Stromal cell of bone marrow (primary cell): ENCODE measurements around the gene ADCYAP1R1.

Experiments
- DNase-seq: peaks from one replicate; pipeline ENCODE4 v3.0.0-alpha.2; 2012; ENCODE audit warnings: low read depth

Gene ADCYAP1R1

DNA sequence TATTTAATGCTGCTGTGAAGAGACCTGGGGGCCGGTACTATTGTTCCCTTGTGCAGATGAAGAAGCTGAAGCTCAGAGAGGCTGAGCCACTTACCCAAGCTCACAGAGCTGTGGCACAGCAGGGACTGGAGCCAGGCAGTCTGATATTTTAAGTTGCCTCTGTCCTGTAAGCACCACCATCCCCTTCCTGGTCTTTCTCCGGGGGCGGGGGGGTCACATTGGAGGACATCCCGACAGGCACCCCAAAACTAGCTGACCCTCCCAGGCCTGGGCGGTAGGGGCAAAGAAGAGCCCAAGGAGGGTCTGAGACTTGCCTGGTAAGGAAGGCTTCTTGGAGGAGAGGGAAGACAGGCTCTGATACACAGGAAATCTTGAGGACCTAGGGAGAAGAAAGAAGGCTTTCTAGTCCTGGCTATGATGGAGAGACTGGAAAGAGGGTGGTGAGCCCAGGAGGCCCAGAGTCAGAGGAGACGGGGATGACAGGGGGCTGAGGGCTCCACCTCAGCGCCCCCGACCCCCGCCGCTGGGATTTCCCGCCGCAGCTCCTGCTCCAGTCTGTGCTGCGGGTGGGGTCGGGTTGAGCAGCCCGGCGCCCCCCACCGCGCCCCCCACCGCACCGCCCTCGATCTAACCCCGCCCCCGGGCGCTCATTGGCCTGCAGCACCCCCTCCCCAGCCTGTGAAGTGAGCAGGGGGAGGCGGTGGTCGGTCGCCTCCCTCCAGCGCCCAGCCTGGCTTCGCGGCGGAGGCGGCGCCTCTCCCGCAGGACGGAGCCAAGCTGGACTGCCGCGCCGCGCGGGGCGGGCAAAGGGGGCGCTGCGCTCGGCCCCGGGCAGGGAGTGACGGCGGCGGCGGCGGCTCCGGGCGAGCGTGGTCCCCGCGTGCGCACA, at the start of gene ADCYAP1R1:
Gene ADCYAP1R1, plus strand, starts transcription at position 711 of the 889 bp plus-strand sequence. CDS start 10,957 bp downstream, outside the sequence.
- DNase-seq = no peak

DNA sequence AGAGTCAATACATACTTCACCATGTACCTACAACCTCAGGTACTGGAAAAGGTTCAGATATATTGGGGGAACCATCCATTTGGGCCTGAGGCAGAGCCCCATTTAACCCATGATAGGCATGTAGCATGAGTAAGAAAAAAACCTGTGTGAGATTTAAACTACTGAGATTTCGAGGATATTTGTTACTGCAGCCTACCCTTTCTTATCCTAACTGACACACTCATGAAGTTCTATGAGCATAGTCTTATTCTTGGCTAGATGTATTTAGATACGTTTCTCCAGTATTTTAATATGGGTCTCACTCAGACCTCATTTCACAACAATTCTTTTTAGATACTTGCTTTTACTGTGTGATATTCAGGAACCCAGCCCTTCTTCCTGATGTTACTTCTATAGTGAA, 49.0 kb upstream of the ADCYAP1R1 start:
- no peak for DNase-seq

DNA sequence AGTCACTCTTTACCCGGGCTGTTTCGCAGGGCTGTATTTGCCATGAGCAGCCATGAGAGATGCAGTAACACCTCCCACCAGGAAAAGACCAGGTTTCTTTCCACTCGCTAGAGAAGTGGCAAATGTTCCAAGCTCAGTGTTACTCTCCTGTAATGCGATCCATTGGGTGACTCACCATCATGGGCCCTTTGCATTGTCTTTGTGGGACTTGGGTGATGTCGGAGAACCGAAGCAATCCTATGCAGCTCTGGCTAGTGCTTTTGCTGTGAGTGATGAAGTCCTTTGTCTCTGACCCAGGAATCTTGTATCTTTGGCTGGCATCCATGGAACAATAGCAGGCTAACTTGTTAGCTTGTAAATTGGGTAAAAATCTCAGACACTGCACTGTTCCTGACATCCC, 48.4 kb upstream of the ADCYAP1R1 start:
- no peak for DNase-seq

DNA sequence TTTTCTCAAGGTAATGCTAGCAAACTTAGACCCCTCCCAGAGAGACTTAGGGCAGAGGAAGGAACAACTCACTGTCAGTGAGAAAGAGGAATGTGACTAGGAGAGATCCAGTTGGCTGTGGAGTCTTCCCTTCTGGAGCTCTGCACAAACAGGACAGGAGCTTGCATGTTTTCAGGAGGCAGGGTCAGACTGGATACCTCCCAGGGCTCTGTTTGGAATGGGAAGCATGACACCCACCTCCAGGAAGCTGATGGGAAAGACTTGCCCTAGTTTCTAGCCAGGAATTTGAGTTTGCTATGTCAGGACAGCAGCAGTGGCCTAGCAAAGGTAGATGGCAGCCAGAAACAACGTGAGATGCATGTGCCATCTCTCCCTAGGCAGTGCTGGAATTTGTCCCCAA, 47.7 kb upstream of the ADCYAP1R1 start:
- no peak for DNase-seq

DNA sequence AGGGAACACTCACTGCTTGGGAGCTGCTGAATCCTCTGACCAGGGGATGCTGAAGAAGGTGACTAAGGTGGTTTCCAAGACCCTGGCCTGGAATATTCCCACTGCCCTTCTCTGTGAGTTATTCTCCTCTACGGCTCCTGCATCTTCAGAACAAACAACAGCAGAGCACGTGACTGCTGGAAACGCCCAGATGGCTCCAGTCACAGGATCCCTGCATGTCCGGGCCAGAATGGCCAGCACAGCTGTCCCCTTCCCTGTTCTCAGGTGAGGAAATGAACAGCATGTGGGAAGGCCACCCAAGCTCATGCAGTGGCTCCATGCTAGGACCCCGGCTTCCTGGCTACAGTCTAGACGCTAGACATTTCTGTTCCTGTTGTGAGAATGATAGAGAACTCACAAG, 45.3 kb upstream of the ADCYAP1R1 start:
- DNase-seq = no peak

DNA sequence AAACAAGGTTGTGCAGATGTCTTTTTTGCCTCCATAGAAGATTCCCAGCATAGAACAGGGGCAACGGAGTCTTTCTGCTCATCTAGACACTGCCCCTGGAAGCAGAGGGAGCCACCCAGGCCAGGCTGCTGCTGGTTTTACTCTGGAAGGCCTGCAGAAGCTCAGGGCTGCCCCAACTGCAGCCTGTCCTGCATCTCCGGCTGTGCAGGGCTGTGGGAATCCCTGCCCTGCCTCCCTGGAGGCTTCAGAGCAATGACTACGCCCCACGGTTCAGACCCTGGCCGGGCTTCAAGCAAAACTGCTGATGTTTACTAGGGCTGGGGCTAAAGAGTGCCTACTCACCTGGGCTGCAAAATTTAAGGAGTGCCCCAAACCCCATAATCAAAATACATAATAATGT, 44.5 kb upstream of the ADCYAP1R1 start:
- DNase-seq = no peak

DNA sequence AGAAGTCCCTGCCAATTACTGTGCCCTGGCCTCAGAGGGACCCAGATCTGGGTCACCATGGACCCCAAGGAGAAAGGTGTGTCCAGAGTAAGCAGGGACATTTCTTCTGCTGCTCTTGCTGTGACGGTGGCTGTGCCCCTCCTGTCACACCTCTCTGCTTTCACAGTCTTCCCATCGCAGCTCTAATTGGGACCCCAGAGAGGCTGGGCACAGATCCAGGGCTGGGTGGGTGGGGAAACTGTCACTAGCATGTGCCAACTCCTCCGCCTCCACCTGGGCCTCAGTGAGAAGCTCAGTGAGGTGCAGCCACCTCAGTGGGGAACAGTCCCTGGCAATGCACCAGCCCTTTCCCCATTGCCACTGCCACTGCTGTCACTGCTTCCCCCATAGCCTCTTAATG, 37.3 kb upstream of the ADCYAP1R1 start:
- no peak for DNase-seq

DNA sequence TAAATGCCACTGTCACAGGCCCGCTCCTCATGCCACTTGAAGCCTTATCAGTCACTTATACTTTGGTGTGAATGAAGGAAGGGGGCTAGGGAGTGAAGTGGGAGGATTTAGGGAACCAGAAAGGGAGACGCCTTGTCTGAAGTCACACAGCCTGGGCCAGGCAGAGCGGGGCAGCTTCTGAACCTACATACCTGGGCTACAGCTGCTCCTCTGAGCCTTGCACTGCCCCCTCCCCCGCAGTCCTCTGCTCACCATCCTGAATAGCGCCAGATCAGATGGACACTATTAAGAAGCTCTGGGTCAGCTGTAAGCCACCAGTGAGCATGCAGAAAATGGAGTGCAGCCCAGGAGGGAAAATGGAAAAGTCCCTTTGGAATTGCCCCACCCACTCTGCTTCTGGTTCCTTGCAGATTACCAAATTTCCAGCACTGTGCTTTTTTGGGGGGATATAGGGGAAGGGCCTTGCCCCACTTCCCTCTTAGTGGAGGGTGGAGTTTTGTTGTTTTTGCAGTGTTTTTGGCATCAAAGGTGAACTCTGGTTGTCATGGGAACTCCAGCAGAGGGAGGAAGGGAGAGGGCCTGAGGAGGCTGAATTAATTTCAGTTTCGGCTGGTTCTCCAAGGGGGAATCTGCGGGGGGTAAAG, 35.0 kb upstream of the ADCYAP1R1 start:
- DNase-seq = no peak

DNA sequence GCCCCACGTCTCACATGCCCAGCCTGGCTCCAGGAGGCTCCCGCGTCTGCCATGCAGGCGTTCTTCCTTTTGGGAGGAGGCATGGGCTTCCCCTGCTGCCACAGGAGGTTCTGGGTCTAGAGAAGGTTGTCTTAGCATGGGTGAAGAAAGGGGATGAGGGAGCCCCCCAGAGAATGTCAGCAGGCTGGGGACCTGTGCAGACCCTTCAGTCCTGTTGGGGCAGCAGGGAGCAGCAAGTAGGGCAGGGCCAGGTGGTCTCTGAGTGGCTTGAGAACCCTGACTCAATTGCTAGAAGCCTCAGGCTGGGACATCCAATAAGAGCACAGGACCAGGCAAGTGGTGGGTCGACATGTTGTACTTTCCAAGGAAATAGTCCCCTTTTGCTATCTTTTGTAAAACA, 34.4 kb upstream of the ADCYAP1R1 start:
- DNase-seq = no peak

DNA sequence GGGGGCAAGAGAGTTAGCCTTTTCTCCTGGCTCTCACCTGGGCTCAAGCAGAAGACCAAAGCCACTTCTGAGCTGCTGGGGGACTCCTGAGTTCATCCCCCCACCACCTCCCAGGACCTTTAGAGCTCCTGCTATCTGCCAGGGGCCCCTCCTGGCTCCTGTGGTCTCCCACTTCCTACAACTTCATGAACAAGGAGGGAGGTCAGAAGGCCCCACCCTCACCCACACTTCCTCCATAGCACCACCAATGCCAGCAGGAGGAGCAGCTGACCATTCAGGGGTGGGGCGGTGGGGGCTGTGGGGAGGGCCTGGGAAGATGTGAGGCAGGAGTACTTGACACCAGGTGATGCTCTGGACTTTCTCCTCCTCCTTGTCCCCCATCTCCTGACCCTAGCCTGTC, 32.6 kb upstream of the ADCYAP1R1 start:
- DNase-seq = no peak

DNA sequence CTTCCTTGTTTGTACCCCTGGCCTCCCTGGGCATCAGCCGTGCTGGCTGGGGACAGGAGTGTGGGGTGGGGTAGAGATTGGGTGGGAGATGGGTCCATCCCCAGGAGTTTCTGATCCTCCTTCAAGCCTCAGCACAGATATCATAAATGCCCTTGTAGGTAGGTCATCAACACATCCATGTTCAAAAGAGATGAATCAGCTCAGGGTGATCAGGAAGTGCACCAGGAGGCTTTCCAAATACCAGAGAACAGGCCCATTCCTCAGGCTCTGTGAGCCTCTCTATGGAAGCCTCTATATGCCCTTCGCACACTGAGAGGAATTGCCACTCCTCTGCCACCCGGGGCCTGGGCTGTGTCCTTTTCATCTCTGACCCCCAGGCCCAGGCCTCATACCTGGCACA, 31.9 kb upstream of the ADCYAP1R1 start:
- no peak for DNase-seq

DNA sequence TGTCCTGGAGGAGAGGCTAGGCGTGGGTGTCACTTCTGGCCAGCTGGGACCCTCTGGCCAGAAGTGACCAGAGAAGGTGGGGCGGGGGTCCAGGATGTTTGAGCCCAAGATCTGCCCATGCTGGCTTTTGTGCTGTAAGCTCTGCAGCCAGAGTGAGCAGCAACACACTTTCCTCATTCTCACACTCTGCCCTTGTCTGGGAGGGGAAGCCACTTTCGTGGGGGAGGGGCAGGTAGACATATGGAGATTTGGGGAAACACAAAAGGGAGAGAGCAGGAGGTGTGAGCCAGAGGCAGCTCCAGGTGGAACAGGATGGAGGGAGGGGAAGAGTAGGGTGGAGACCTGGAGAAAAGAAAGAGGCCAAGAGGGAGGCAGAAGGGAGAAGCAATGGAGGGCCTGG, 31.5 kb upstream of the ADCYAP1R1 start:
- DNase-seq = no peak

DNA sequence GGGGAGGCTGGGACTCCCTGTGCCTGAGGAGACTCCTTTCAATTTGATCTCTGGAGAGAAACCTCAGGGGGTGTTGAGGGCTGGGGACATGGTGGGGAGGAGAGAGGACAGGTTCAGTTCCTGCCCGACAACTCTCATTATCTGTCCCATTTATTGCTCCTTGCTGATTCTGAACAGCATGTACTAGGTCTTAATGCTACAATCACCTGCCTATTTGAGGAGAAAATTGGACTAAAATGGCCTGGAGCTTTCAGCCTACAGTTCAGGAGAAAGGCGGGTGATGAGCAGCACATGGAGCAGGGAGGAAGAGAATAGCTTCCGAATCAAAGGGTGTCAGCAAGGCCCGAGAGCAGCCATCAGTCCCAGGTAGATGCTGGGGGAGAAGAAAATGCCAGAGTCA, 30.0 kb upstream of the ADCYAP1R1 start:
- DNase-seq = no peak

DNA sequence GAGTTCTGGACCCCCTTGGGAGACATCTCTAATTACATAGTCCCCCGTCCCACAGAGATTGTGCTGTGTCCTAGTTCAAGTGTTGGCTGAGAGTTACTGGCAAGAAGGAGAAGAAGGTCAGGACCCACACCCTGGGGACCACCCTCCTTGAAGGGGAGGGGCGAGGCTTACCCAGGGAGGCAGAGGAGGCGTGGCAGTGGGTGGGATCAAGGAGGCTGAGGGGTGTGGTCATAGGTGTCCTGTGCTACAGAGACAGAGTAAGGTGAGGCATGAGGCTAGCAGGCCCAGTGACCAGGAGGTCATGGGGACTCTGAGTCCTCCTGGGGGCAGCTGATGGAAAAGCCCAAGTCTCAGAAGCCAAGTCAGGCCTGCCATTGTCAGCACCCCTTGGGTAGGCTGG, 29.4 kb upstream of the ADCYAP1R1 start:
- DNase-seq = no peak

DNA sequence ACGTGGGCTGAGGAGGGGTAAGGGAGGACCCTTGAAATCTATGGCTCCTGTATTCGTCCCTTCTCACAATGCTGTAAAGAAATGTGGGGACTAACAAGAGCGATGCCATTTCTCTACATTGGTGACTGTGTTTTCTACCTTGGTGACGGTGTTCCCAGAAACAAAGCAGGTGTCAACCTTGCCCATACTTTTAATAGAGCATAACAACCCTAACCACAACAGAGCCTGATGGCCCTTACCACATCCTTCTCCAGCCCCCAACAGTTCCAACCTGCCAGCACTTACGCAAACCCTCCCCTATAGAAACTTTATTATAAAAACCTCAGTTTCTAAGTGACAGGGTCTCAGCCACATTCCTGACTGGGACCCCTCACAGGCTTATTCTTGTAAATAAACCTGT, 28.2 kb upstream of the ADCYAP1R1 start:
- no peak for DNase-seq

DNA sequence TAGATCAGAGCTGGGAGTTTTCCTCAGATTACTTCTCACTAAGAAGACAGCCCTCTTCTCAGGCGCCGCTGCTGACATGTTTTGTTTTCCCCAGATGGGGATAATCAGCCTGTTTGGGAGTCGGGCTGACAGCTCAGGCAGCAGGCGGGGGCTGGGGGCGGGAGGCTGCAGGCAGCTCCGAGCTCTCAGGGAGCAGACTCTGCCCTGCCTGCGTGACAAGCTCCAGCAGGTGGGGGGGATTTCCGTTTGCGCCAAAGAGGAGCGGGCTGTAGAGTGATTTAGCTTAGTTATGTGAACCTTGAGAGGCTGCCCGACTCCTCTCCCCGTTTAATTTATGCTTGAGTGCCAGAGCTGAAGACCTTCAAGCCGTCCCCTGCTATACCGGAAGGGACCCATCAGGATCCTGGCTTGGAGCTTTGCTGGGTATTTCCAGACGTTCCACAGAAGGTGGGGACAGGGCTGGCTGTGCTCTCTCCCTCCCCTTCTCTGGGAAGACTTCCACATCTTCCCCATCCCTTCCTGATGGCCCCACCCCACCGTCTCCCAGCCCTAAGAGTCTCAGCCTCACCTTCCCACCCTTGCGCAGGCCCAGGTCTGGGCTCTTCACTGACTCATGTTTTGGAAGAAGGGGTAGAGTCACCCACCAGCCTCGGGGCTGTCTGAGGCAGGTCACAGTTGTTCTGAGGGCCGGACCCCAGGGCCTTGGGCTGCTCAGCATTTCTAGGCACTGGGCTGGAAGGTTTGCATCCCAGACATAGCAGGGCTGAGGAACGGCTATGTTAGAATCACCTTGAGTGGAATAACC, 24.7 kb upstream of the ADCYAP1R1 start:
- no peak for DNase-seq

DNA sequence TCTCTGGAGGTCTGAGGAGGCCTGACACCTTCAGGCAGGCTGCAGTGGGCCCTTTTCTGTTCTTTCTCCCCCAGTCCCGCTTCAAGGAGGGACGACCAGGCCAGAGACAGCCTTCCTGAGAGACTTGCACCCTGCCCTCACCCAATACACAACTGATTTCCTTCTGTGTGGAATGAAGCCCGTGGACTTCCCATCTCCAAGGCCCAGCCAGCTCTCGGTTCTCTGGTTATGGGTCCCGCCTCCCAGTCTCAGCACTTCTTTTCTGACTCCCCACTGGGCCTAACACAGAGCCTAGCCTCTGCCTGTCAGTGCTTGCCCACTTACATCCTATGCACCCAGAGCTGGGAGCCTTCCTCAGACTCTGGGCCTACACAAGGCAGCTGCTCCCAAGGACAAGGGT, 24.1 kb upstream of the ADCYAP1R1 start:
- no peak for DNase-seq

DNA sequence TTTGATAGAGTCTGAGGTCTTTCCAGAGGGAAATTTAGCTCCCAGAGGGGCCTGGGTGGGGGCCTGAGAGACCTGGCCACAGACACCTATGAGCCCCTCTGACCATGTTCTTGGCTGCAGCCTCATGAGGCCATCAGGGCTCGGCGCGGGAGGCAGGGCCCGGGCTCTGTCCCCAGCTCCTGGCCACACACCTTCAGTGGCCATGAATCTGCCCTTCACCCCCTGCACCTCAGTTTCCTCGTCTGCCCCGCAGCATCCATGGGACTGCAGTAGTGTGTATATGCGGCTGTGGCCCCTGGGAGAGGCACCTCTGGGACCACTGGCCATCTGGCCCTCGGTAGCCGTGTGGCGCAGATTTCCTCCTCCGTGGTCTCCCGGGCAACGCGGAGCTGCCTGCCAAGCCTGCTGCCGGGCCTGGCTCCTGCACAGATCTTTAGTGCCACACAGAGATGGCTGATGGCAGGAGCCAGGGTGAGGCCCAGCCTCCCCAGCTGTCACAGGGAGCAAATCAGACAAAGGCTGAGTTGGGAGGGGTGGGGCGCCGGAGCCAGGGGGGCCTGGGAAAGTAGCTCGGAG, 23.6 kb upstream of the ADCYAP1R1 start:
- no peak for DNase-seq

DNA sequence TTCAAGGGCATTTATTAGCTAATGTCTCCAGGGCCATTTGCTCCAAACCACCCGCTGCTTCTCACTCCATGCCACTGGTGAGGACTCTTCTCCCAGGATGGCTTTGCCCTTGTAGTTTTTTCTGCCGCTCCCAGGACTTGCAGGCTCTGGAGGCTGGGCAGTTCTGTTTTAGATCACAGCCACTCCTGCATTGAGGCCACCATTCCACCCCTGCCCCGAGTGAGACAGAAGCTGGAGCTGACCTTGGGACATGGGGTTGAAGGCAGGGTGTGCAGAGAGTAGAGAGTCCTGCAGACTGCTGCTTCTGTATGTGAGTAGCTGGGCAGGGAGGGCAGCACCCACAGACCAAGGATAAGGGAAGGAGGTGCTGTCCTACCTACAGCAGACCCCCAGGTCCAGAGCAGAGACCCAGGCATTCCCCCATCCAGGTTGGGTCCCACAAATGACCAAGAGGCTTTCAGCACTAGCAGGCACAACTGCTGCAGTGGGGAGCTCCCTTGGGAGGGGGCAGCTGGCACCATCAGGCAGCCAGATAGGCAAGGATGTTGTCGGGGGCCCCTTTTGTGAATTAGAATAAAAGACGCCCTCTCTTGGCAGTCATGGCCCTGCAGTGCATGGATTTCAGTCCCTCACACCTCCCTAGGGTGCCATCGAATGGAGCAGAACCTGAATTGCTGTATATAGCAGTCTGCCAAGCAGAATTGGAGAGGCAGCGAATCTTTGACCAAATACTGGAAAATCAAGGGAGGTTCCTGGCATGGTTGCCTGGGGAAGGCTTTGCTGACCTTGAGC, 22.7 kb upstream of the ADCYAP1R1 start:
- no peak for DNase-seq

DNA sequence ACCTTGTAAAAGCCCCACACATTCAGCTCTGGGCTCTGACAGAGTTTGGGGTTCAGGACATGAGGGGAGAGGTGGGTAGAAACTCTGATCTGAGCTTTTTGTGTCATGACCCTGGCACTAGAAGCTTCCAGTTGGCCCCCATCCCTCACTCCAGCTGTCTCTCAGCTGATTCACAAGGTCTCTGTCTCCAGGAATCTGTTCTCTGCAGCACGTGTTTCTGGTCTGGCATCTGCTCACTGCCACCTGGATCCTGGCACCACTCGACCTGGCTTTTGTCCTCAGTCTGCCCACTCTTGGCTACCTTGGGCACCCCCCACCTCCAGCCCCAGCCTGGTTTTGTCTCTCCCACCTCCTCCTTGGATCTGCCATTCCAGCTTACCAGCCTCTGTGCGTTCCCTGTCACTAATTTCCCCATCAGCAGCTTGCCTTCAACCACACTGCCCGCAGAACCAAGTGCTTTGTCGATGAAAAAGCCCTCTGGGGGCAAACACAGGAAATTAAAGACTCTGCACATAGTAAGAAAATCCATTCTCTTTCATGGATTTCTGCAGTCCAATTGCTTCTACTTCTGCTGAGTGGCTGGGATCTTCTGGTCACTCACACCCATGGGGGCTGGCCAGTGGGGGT, 18.3 kb upstream of the ADCYAP1R1 start:
- no peak for DNase-seq

DNA sequence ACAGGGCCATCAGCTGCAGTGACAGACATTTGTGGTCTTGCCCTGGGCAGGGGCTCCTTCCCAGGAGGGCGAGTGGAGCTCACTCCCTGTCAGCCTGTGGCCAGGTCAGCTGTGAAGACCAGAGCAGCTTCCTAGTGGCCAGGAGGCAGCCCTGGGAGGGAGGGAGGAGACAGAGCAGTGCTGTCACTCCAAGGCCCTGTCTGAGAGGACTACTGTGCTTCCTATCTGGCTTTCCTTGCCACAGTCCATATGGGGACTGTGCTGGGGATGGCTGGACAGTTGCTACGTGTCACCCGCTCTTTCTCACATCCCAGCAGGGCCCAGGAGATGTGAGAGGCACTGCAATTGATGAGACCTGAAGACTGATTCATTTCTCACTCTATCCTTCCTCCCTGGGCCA, 15.2 kb upstream of the ADCYAP1R1 start:
- no peak for DNase-seq
